ENCODE measurements around the gene TCF15. TPM values are rescaled to one million over a fixed set of nuclear protein-coding genes. Genes with fewer than 3 reads are reported as not detected.

TCF15 gene
- total RNA-seq, 1 donor from 2014 or later: not detected

DNA sequence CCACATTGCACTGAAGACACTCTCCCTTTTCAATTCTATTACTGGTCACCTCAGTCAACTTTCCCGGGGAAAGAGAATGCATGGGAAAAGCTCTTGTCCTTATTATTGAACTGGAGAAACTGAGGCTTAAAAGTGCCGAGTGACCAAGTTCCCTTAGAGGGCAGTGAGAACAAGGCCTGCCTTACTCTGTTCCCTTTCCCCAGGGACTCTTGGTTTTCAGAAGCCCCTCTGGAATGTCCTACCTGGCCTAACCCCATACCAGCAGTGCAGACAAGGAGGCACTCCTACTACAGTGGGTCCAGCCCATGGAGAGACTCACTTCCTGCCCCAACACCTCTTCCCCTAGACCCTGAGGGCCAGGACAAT is 36.7 kb upstream of the TCF15 start:
- intact Hi-C loops (cut with DNase I): loop anchor here (10.0 kb wide), 1 partner anchor 282 kb away; no protein-coding TSS in a partner anchor

GRCh38 chr20:646107-646867 is 36.2 kb upstream of the TCF15 start:
- DNase-seq (ENCODE audit: extremely low spot score in 2 of 2): no peak
- no peak overlapping the region for H3K27ac ChIP-seq
- no peaks in the 10 kb centered on the region for H3K27me3 ChIP-seq
- TF ChIP-seq CTCF (IDR thresholded peaks at IDR 0.05) (no peak), POLR2A (IDR thresholded peaks at IDR 0.05) (no peak), POLR2AphosphoS5 (IDR thresholded peaks at IDR 0.05; ENCODE audit: insufficient read depth in 1 of 2, low read depth in 1 of 2) (no peak)
- intact Hi-C loops (cut with DNase I): loop anchor here (10.0 kb wide), 1 partner anchor 281 kb away; no protein-coding TSS in a partner anchor
- peaks cover 10% of the 10 kb centered on the region for H3K4me1 ChIP-seq
- no peak overlapping the region for H3K4me3 ChIP-seq
- peaks cover 0 to 21% of the 10 kb centered on the region in 2 donors for H3K36me3 ChIP-seq
- no peaks in the 10 kb centered on the region for H3K9me3 ChIP-seq

More for the DNA sequence above, 36.7 kb upstream of the TCF15 start:
- Histone ChIP-seq H3K27ac (no peak overlapping the region), H3K27me3 (no peaks in the 10 kb centered on the region), H3K36me3 (peaks cover 0 to 21% of the 10 kb centered on the region in 2 donors), H3K4me3 (no peak overlapping the region), H3K4me1 (peaks cover 16% of the 10 kb centered on the region), H3K9me3 (no peaks in the 10 kb centered on the region)
- DNase-seq (ENCODE audit: extremely low spot score in 2 of 2): no peak
- no peak for TF ChIP-seq POLR2A (IDR thresholded peaks at IDR 0.05)
- TF ChIP-seq CTCF (IDR thresholded peaks at IDR 0.05): no peak

- Histone ChIP-seq H3K4me1 (peaks cover 7% of the 10 kb centered on the region), H3K27me3 (no peaks in the 10 kb centered on the region), H3K27ac (no peak overlapping the region), H3K36me3 (peaks cover 0 to 21% of the 10 kb centered on the region in 2 donors), H3K9me3 (no peaks in the 10 kb centered on the region), H3K4me3 (no peak overlapping the region)
- intact Hi-C loops (cut with DNase I): loop anchor here (10.0 kb wide), 1 partner anchor 281 kb away; no protein-coding TSS in a partner anchor
- no peak for DNase-seq (ENCODE audit: extremely low spot score in 2 of 2)
- TF ChIP-seq POLR2A (IDR thresholded peaks at IDR 0.05) (no peak), CTCF (IDR thresholded peaks at IDR 0.05) (peak; percentile 59 to 85 (median 84)), POLR2AphosphoS5 (IDR thresholded peaks at IDR 0.05; ENCODE audit: insufficient read depth in 1 of 2, low read depth in 1 of 2) (peak in 1 of 2 donors; percentile 43)
These were observed 35.4 kb upstream of the TCF15 start for GRCh38 chr20:645318-646106.

GRCh38 chr20:644692-645317 is 34.7 kb upstream of the TCF15 start:
- Histone ChIP-seq H3K4me1 (peaks cover 7% of the 10 kb centered on the region), H3K27me3 (no peaks in the 10 kb centered on the region), H3K4me3 (no peak overlapping the region), H3K36me3 (peaks cover 0 to 21% of the 10 kb centered on the region in 2 donors), H3K9me3 (no peaks in the 10 kb centered on the region), H3K27ac (no peak overlapping the region)
- no peak for DNase-seq (ENCODE audit: extremely low spot score in 2 of 2)
- intact Hi-C loops (cut with DNase I): loop anchor here (10.0 kb wide), 1 partner anchor 280 kb away; no protein-coding TSS in a partner anchor
- no peak for TF ChIP-seq POLR2AphosphoS5 (IDR thresholded peaks at IDR 0.05; ENCODE audit: insufficient read depth in 1 of 2, low read depth in 1 of 2)
- TF ChIP-seq CTCF (IDR thresholded peaks at IDR 0.05): no peak
